Stimulated activated CD4-positive, alpha-beta T cell treated with anti-CD3 and anti-CD28 coated beads, TNF-alpha, amount 100 ng/mL, for 4 hours (primary cell): ENCODE data around the gene HMX2.

Source experiments
- DNase-seq, 3 experiments: peaks; one replicate each; pipeline ENCODE4 v3.0.0-alpha.2; 2020; ENCODE audit warnings: low read depth in 3 of 3

HMX2 gene

GRCh38 chr10:123147635-123148413 lies at the start of gene HMX2:
Gene HMX2 (plus strand): TSS chr10:123148136. CDS start chr10:123148379, 243 bp downstream.
- DNase-seq, result no peak

GRCh38 chr10:123100030-123100762 lies 47.7 kb upstream of the HMX2 start:
- DNase-seq, result no peak

- no peak for DNase-seq
Observed at GRCh38 chr10:123101872-123102271, 46.1 kb upstream of the HMX2 start.

- no peak for DNase-seq
Observed at GRCh38 chr10:123102673-123103072, 45.3 kb upstream of the HMX2 start.

- no peak for DNase-seq
Observed at GRCh38 chr10:123103944-123104343, 44.0 kb upstream of the HMX2 start.

GRCh38 chr10:123109466-123109865 lies 38.5 kb upstream of the HMX2 start:
- no peak for DNase-seq

- DNase-seq, result no peak
Observed at GRCh38 chr10:123117644-123118417, 30.1 kb upstream of the HMX2 start.

GRCh38 chr10:123119081-123119480 lies 28.9 kb upstream of the HMX2 start:
- DNase-seq, result no peak

- DNase-seq, result no peak
Observed at GRCh38 chr10:123126246-123126645, 21.7 kb upstream of the HMX2 start.

GRCh38 chr10:123129618-123130271 lies 18.2 kb upstream of the HMX2 start:
- no peak for DNase-seq

GRCh38 chr10:123132576-123133477 lies 15.1 kb upstream of the HMX2 start:
- peak; percentile 69 to 79 (median 75) for DNase-seq

- no peak for DNase-seq
Observed at GRCh38 chr10:123133541-123134342, 14.2 kb upstream of the HMX2 start.

GRCh38 chr10:123134343-123134914 lies 13.5 kb upstream of the HMX2 start:
- DNase-seq, result no peak

GRCh38 chr10:123134915-123135414 lies 13.0 kb upstream of the HMX2 start:
- DNase-seq, result no peak

- no peak for DNase-seq
Observed at GRCh38 chr10:123135415-123136141, 12.4 kb upstream of the HMX2 start, which contains the start of gene HMX3. Gene HMX3 (plus strand): TSS chr10:123135970. CDS start chr10:123136051, 81 bp downstream.

GRCh38 chr10:123136221-123136805 lies 11.6 kb upstream of the HMX2 start:
- DNase-seq, result no peak

- DNase-seq, result no peak
Observed at GRCh38 chr10:123136806-123137642, 10.9 kb upstream of the HMX2 start.
